Thyroid gland (tissue), 4 donors: Measurements from ENCODE around the gene SH2D2A.

Source experiments
- POLR2A ChIP-seq, 2 donors: fragments of 450-650 bp; IDR thresholded peaks; one replicate each; pipeline ENCODE4 v1.6.1; 2017; ENCODE audit warnings: antibody characterized with exemption in 2 of 2, mild to moderate bottlenecking in 2 of 2, moderate library complexity in 1 of 2
- TF ChIP-seq, protein P1 (sequence below), 6 experiments: fragments of 200-600 bp in 3 of 6; fragments of 450-650 bp in 3 of 6; sonication (generic) in 3 of 6; IDR thresholded peaks; one replicate each; pipeline ENCODE4 v1.5.1; 2016 to 2019; ENCODE audit warnings: antibody characterized with exemption in 6 of 6, mild to moderate bottlenecking in 2 of 6, inconsistent platforms in 1 of 6, moderate library complexity in 1 of 6

DNA sequence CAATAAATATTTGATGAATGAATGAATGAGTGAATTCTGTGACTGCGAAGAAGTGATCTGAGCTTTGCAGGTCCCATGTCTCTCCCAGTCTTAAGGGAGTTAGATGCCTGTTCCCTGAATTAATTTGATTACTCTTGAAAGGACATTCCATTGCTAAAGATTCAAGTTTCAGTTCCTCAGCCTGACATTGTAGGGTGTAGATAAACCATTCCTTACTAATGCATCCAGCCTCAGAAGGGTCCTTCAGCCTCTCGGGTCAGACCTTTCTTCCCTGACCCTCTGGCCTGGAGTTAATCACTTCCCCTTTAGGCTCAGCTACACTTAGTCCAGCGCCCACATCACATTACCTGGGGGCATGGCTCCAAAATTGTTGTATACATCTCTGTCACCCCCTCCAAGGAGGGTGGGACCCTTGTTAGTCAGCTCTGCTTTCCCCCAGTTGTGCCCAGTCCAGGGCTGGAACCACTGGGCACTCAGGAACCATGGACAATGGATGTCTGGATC, 39.7 kb upstream of the SH2D2A start:
- TF ChIP-seq, protein P1, sequence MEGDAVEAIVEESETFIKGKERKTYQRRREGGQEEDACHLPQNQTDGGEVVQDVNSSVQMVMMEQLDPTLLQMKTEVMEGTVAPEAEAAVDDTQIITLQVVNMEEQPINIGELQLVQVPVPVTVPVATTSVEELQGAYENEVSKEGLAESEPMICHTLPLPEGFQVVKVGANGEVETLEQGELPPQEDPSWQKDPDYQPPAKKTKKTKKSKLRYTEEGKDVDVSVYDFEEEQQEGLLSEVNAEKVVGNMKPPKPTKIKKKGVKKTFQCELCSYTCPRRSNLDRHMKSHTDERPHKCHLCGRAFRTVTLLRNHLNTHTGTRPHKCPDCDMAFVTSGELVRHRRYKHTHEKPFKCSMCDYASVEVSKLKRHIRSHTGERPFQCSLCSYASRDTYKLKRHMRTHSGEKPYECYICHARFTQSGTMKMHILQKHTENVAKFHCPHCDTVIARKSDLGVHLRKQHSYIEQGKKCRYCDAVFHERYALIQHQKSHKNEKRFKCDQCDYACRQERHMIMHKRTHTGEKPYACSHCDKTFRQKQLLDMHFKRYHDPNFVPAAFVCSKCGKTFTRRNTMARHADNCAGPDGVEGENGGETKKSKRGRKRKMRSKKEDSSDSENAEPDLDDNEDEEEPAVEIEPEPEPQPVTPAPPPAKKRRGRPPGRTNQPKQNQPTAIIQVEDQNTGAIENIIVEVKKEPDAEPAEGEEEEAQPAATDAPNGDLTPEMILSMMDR (IDR thresholded peaks at IDR 0.05): no peak
- no peak for TF ChIP-seq POLR2A (IDR thresholded peaks at IDR 0.05)
